HG02970 (cell line): ENCODE measurements around the gene ARHGEF38.

ENCODE experiments used
- ATAC-seq: cut with Tn5 transposase; IDR thresholded peaks from one replicate; pipeline ENCODE4 v1.9.1; 2021; ENCODE audit warnings: mild to moderate bottlenecking, moderate library complexity, moderate number of reproducible peaks; ENCODE audit not compliant: unreplicated experiment, low FRiP score

Gene ARHGEF38, protein sequence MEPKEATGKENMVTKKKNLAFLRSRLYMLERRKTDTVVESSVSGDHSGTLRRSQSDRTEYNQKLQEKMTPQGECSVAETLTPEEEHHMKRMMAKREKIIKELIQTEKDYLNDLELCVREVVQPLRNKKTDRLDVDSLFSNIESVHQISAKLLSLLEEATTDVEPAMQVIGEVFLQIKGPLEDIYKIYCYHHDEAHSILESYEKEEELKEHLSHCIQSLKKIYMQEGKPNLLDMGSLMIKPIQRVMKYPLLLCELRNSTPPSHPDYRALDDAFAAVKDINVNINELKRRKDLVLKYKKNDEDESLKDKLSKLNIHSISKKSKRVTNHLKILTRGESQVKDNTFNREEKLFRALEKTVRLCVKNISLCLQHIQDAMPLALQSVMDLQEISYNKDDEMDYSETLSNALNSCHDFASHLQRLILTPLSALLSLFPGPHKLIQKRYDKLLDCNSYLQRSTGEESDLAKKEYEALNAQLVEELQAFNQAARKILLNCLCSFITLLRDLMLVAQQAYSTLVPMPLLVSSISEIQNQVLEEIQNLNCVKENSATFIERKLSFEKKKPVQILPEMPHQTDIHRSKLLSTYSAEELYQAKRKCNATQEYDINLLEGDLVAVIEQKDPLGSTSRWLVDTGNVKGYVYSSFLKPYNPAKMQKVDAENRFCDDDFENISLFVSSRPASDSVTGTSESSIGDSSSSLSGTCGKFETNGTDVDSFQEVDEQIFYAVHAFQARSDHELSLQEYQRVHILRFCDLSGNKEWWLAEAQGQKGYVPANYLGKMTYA

DNA sequence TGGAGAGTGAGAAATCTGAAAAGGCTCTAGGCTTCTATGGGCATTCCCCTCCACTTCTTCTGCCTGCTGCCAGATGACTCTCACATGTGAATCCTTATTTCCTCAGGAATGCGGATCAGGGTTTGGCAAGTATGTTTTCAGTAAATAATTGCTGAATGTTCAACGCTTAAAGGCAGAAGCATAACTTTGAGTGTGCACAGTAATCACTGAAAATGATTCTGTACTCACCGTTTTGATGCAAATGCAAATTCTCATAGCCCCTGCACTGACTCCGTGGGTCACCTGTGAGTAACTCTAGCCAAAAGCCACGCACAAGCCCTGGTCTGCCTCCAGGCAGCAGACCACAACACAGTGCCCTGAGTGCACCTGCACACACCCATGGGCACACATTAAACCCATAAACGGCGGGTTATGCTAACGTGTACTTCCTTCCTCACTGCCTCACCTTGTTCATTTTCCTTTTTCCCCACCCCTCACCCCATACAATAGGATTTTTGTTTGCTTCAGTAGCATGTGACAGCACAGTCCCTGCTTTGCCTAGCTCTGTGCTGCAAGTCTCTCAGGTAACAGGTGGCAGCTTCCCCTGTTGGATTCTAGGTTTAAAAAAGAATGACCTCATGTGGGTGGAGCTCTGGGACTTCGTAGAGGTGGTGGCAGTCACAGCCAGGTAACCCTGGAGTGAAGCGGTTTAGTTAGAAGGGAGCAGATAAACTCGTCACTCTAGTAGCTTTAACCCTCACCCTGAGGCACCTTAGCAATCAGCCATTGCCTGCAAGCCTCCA, at the start of gene ARHGEF38:
Gene ARHGEF38, plus strand, starts transcription at position 656 of the 782 bp plus-strand sequence. CDS start 146 bp downstream, outside the sequence.
- ATAC-seq: no peak

DNA sequence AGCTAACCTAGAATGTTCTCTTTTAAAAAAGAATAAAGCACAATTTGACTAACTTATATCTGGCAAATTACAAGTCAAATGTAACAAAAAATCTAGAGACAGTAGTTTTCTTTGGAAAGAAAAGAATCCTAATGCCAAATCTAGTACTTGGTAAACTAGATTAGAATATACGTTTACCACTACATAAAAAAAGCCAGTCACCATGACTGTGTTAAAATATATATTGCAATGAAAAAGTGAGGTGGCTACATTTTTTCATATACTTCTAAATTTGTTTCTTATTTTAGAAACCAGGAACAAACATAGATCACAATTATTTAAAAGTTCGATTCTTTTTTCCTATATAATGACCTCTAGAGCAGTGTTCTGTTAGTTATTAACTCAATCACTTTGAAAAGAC, 48.9 kb upstream of the ARHGEF38 start:
- no peak for ATAC-seq

GRCh38 chr4:105504744-105505143, 47.7 kb upstream of the ARHGEF38 start:
- no peak for ATAC-seq

DNA sequence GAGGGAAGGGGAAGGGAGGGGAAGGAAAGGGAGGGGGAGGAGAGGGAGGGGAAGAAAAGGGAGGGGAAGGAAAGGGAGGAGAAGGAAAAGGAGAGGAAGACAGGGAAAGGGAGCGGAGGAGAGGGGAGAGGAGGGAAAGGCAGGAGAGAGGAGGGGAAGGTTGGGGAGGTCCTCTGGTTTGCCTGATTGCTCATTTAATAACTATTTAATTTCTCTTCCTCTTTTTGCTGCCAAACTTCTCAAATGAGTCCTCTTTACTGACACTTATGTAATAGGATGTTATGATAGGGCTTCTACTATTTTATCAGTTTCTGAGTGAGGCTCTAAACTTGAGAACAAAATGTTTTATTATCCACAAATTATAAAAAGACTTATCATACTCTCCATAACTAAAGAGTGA, 43.1 kb upstream of the ARHGEF38 start:
- ATAC-seq: no peak

- ATAC-seq: no peak
These were observed 42.7 kb upstream of the ARHGEF38 start for GRCh38 chr4:105509714-105510113.

- no peak for ATAC-seq
These were observed 42.2 kb upstream of the ARHGEF38 start for GRCh38 chr4:105510245-105510644.

- ATAC-seq: no peak
These were observed 31.3 kb upstream of the ARHGEF38 start for GRCh38 chr4:105520819-105521790.

DNA sequence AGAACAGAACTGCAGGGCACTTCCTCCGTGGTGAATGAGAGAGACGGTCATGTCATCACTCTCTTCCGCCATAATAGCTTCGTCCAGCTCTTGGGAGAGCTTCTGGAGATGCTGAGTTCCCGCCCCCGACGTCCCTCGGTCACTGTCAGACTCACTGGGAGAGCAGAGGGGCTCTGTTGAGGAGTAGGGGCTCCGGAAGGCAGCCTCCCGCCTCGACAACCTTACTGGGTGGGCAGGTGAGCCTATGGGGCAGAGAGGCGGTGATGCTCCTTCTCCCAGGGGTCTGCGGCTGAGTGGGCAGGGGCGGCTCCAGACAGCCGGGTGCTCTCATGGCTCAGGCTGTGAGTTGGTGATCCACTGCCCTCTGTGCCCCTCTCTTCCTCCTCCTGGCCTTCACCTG, 25.8 kb upstream of the ARHGEF38 start:
- ATAC-seq: no peak

GRCh38 chr4:105527081-105527480, 25.3 kb upstream of the ARHGEF38 start:
- ATAC-seq: no peak

DNA sequence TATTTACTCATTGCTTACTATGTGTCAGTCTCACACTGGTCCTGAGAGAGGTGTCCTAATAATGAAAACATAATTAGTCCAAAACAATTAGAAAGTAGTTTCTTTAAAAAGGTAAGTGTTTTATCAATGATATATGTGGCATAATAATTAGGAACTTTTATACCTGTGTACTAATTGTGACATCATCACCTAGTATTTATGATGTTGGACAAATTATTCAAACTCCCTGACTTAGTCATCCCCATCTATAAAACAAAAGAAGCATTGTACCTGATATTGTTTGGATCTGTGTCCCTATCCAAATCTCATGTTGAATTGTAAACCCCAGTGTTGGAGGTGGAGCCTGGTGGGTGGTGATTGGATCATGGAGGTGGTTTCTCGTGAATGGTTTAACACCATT, 15.8 kb upstream of the ARHGEF38 start:
- no peak for ATAC-seq

DNA sequence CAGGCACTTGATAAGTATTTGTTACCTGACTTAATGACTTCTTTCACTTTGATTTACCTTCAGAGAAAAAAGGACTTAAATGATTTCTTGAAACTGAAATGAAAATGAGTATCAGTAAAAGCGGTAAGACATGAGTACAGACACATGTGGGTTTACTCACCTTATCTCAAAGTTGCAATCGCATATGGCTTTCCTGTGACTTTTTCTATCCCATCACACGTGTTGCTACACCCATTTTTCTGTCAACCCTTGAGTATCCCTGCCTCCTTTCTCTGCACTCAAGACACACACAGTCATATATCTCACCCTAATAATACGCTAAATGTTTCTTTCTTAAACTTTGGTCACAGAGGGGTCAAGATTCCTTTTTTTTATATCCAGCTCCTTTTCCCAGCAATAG, 11.0 kb upstream of the ARHGEF38 start:
- no peak for ATAC-seq

DNA sequence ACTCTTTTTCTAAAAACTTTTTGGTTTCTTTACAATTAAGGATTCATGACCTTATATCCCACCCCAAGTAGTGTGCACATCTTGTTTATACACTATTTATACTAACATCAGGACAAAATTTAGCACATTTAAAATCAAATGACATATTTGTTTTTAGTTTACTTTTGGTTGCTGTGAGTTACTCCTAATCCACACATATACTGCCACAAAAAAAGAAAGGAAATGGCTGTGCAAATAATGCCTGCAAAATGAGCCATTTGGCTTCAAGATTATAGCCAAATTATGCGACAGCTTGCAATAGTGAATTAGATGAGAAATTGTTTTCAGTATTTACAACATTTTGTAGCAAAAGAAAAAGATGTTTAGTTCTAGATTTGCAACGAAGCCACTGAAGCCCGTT, 10.4 kb upstream of the ARHGEF38 start:
- ATAC-seq: no peak

DNA sequence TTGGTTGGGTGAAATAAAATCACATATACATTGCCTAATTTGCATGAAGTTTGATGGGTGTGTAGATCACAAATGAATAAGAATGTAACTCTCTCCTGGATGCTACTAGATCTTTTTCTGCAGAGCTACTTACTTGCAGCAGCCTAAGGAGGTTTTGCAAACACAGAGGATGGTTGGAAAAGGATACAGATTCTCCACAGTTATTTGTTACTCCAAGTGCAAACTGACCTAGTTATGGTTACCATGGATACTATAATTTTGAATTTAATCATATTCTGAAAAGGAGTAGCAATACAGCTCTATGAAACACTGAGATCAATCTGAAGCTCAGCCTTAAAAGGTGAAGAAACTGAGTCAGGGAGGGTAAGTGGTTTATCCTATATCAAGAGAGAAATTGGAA, 9.1 kb upstream of the ARHGEF38 start:
- ATAC-seq: no peak

DNA sequence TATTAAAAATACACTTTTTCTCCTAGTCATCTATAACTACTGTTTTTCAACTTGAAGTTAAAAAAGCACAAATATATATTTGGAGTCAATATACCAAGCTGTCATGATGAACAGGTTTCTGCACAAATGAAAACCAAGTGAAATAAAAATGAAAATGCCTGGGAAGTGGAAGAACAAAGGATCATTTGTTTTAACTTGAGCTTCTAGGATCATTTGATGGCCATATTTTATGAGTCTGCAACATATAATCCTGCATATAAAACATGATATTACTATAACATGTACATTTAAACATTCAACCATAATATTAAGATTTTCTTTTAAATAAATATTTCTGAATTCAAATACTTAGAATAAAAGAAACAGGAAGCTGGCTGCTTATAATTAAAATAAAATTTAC, 8.5 kb upstream of the ARHGEF38 start:
- no peak for ATAC-seq

DNA sequence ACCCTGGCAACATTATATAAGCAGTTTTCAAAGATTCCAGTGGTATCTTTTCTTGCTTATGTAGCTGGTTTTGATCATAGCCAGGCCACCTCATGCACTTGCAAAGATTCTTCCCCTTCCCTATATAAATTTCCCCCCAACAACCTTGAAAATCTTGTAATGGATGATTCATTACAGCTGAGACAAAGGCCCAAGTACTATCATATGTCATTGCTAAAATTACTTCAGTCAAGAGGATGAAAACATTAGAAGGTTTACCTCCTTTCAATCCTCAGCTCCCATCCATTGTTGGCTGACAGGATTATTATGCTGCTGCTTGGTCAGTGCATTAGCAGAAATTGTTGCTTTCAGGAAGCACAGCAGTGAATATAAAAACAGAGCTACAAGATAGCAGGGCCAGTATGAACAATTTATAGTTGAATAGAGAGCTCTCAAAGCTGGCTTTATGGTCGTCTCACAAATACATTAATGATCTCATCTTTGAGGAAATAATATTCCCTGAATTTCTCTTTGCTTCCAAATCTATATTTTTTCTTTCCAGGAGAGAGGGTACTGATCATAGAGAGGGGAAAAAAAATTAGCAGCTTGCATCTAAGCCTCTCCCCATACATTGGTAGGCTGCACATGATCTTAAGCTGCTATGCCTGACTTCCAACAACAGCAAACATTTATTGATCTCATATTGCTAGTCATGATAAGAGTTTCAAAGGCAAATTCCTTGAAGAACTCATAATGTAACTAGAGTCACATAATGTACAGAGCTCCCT, 7.7 kb upstream of the ARHGEF38 start:
- no peak for ATAC-seq

DNA sequence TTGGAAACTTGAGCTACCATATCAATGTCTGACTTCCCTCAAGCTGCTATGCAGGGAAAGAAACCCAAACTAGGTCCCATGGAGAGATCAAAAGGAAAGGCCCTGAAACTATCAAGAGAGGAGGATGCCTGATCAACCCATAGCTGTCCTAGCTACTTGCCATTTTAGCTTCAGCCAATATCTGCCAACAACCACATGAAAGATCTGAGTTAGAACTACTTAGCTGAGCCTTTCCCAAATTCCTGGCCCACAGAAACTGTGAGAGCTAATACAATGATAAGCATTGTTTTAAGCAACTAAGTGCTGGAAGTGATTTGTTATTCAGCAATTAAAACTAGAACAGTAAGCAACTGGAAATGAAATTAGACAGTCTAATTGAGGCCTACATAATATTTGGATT, 6.3 kb upstream of the ARHGEF38 start:
- ATAC-seq: no peak

- ATAC-seq: no peak
These were observed 4.7 kb upstream of the ARHGEF38 start for GRCh38 chr4:105547769-105548168.

GRCh38 chr4:105548483-105548882, 3.9 kb upstream of the ARHGEF38 start:
- ATAC-seq: no peak

DNA sequence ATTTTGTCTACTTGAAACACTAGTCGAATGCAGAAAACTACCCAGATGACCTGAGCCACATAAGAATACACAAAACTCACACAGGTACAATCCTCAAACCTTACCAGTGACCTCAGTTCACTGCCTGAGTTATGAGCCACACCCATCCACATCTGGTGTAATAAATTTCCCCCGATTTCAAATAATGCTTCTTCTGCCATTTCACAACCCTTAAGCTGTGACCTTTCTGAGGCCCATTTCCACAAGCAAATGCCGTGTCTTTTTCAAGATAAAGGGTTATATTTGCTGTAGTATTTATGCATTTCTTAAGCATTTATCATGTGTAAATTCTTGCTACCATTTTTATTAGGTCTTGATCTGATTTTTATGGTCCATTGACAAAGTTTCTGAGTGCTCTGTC, 1.8 kb upstream of the ARHGEF38 start:
- ATAC-seq: no peak
